ENCODE results near the gene SLAMF8.

The SLAMF8 gene

DNA sequence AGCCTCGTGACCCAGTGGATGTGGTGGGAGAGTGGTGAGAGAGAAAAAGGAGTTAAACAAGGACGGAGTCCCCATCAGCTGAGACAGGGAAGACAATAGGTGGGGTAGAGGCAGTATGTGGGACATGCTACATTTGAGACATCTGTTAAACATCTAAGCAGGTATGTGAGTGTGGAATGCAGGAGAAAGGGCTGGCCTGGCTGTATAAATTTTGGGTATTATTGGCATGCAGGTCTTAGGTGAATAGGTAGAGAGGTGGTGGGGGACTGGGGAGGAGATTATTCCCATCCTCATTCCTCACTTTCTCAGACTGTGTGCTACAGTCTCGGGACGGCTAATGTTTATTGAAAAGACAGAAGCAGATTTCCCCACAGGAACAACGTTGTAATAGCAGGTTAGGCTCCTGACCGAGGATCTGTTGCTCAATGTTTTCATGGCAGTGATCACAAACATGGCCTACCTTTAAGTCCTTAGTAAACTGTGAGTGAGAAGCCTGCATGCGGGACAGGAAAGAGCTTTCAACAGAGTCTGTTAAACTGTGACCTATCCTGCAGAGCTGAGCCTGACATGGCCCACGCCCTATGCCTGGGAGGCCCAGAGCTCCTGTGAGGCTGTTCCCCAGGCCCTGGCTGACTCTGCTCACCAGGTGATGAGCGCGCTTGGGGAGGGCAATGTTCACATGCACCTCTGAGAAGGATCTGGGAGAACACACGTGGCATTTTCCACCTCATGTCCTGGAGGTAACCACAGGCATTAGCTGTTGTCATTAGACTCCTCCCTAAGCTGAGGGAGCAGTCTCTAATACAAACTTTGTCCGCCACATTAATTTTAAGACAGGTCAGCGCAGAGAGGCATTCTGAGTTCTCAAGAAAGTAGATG is 19.3 kb downstream of the SLAMF8 start:
- no peak for DNase-seq

DNA sequence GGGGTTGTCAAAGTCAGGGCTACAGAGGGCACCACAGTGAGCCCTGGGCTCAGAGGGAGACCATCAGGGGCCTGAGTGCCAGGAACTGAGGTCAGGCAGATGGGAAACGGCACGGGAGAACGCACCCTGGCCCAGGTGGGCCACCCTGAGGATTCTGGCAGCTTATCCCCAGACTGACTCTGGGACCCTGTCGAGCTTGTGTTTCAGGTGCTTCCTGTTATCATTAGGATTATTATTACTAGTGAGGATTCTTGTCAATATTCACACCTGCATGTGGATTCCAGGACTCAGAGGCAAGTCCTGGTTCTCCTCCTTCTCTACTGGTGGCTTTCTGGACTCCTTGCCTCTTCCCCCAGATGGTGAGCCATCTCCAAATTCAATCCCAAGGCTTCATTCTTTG is 20.6 kb downstream of the SLAMF8 start:
- no peak for DNase-seq

DNA sequence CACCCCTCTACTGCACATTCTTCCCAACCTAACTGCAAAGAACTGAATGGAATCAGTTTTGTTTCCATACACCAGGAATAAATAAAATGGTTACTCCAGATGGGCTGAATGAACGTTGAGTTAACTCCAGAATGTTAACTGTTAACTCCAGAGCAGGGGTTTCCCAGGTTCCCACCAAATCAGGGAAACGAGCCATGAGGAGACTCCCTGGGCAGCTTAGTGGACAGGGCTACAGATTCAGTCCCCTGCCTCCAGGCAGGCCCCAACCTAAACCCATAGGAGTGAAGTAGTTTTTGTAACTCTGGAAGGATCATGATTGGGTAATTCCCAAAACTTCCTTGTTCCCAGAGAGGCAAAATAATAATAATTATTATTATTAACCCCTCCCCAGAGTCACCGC is 21.7 kb downstream of the SLAMF8 start:
- DNase-seq = no peak

DNA sequence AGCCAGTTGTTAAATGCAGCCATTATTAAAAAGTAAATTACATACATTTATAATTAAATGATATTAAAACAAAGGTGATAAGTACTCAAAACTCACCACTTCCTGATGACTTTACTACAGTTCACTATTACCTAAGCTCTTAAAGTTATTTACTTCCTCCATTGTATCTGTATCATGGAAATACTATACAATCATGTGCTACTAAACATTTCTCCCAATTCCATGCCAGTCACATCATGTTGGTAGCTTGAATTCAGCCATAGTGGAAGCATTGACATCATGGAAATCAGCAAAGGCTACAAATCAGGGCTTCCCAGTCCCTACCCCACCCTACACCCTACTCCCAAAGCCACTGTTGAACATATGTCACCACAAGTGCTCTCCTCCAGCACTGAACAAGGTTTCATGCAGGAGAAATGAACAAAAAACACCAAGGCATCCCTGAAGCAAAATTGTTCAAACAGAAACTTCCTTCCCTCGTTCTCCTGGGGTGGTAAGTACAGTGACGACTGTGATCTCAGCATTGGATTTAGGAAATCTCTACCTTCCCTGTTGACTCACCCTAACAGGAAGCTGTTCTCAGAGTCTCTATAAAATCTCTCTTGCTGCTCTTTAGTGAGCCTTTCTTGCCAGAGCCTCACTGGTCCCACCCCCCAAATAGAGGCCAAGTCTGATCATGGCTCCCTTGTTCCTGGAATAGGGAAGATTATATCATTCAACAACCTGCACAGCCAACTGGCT is 23.1 kb downstream of the SLAMF8 start:
- DNase-seq = no peak

DNA sequence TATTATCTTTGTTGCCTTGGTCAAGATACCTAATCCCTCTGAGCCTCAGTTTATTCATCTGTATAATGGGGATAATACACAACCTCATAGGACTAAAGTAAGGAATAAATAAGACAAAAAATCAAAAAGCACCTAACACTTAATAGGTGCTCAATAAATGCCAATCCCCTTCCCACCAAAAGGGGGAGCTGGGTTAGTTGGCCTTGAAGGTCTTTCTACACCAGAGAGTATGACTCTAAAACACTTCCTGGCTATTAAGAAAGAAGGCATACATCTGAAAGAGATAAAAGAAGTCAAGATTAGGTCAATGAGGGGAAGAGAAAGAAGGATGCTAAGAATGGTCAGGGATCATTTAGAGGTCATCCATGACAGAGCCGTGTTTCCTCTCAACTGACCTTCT is 24.7 kb downstream of the SLAMF8 start:
- no peak for DNase-seq

DNA sequence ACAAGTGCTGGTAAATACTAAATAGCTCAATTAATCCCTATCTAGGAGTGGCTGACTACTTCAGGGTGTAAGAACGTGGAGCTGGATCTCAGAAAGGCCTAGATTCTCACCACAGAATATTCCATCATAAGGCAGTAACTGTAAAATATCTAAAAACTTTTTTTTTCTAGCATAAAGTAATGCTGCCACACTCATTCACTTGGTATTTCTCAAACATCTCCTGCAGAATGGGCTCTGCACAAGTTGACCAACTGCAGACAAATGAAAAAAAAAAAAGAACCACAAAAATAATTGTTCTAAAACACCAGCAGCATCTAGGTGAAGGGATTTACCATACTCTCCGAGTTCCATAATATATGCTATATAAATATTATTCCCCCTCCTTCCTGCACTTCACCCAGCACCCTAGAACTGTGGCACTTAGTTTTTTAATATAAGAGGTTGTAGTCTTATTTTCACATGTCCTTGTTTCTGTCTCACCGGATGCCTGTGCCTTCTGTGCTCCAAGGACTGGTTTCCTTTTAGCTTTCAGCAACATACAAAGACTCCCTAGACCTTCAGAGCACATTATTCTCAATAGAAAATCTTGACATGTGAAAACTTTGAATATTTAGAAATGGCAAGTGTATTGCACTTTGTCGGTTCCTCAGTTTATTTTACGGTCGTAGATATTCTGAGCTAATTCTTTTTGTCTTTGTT is 26.9 kb downstream of the SLAMF8 start:
- no peak for DNase-seq

DNA sequence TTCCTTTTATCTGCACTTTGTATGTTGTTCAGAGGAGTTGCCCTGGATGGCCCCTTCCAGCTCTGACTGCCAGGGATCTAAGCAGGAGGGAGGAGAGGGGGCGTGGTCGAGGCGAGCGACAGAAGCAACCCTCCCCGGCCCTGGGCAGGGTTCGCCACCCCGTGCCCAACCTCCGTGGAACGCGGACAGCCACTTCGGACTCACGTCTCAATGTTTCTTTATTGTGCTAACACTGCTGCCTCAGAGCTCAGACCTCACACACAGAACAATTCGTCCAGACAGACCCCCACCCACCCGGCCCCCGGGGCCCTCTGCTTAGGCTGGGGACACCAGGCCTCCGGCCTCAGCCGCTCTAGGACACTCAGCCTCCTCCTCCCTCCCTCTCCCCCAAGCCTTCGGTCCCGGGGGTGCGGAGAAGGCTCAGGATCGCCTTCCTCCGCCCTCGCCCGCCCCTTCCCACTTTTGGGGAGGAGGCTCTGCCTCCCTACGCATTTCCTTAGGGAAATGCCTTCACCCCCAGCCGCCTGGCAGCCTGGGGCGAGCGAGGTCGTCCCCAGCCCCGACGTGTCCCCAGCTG is 27.5 kb downstream of the SLAMF8 start:
- DNase-seq = peak in 43 of 56 donors; percentile 12 to 74 (median 48)

DNA sequence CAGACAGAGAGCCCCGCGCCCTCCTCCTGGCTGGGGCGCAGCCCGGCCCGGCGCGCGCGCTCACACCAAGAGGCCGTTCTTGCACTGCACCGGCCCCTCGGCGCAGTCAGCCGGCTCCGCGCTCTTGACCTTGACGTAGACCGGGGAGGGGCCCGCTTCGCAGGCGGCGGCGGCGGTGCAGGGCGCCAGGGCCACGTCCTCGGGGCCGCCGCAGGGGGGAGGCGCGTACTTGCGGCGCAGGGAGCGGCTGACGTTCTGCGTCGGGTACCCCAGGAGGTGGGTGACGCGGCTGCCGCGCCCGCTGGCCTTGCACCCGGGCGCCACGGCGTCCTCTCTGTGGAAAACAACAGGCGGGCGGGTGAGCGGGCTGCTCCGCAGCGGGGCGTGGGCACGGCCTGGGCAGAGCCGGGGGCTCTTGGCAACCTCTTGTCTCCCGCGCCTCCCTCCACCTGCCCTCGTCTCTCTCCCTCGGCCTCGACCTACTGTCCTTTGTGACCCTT is 28.1 kb downstream of the SLAMF8 start:
- peak in 53 of 56 donors; percentile 8 to 86 (median 56) for DNase-seq

DNA sequence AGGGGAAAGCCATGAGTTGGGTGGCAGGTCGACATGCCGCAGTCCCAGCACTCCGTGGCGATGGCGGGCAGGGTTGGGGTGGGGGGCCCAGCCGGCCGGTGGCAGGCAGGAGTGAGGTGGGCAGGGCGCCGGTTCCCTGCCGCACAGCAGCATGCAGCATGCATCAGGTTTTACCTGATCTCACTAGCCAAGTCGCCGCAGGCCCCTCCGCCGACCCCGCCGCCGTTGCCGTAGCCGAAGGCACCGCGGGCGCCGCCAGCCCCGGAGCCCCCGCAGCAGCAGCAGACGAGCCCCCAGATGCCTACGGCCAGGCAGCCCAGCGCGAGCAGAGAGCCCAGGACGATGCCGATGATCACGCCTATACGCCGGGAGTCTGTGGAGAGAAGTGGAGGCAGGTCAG is 29.0 kb downstream of the SLAMF8 start:
- no peak for DNase-seq

DNA sequence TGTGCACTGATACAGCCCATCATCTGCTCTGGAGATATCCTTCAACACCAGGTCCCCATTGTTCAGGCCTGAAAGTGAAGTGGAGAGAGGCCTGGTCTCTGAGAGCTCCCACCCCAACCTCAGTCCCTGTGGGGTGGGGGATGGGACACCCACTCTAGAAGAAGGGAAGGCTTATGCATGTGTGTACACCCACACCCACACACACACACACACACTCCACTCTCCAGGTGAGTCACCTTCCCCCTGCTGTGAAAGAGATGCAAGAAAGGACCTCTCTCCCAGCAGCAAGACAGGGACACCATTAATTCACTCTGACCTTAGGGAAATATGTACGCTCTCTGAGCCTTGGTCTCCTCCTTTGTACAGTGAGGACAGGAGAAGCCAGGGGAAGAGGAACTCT is 29.9 kb downstream of the SLAMF8 start:
- DNase-seq = no peak

DNA sequence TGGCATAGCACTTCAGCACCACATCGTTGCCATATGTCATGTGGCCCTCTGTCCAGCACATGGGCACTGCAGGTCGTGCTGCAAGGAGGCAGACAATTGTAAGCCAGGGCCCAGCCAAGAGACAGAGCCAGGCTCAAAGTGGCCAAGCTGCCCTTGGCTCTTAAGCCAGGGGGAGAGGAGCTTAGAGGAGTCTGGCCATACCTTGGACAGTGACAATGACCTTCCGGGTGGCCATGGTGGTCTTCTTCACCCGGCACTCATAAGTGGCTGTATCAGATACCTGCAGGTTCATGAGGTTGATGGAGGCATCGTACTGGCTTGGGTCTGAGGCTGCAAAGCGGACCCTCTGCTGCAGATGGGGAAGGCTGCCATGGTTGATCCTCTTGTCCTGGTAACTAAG is 31.2 kb downstream of the SLAMF8 start:
- no peak for DNase-seq

DNA sequence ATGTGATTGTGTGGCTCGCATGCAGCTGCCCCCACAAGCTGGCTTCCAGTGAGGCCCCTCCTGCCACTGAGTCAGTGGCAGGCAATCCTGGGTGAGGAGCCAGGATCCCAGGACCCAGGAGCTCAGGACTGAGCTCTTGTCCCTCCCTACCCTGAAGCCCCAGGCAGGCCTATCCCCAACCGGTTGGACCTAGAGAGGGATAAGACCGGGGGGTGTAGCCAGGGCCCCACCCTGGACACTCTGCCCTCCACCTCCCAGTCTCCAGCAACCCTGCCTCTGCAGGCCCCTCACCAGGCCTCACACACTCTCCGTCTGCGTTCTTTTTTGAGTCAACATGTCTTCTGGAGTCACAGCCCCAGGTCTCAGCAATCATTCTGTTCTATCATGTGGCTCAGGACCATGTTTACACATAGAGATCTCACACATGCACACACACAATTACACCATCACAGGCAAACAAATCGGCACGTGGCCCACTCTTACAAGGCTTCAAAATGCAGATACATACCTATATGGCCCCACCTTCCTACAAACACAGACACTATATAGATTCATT is 33.2 kb downstream of the SLAMF8 start:
- no peak for DNase-seq

DNA sequence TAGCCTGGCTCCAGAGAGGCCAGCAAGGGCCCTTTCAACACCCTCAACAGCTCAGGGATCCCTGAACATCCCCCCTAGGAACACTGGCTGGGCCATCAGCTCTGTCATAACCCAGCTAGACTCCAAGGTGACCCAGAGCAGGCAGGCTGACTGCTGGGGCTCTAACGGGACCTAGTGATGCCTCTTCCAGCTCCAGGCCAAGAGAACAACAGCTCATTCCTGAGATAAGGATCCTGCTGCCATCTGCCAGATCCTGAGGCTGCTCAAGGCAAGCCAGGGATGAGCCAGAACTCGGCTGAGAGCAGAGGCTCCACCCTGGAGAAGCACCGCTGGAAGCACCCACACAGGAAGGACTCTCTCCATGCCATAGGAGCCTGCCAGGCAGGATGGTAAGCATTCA is 33.8 kb downstream of the SLAMF8 start:
- DNase-seq = no peak

DNA sequence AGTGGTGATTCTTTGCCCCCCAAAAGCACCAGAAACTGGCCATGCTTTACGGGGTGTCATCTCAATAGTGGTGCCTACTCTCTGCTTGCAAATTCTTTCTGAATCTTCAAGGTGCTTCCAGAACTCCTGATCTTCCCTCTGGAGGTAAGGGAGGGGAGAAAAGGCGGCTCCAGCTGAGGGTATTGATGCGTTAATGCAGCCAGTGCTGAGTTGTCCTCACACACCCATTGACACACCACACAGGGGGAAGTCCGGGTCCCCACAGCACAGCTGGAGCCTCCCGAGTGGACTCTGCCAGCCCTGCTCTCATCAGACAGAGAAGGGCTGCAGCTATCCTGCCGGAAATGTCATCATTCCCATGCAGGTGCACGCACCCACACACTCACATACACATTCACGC is 34.5 kb downstream of the SLAMF8 start:
- no peak for DNase-seq

DNA sequence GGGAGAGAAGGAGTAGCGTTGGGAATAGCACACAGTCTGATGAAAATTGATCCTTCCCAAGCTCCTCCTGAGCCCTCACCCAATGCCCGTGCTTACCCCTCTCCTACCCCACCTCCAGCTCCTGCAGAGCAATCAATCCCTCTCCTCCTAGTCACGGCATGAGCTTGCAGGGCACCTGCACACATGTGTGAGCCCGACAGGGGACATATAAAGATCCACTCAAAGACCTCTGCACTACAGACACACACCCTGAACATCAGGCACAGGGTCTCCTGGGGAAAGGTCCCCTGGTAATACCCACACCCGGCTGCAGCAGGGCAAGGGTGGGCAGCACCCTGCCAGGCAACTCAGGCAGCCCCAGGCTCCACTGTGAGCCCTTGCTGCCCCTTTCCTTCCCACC is 35.4 kb downstream of the SLAMF8 start:
- no peak for DNase-seq

DNA sequence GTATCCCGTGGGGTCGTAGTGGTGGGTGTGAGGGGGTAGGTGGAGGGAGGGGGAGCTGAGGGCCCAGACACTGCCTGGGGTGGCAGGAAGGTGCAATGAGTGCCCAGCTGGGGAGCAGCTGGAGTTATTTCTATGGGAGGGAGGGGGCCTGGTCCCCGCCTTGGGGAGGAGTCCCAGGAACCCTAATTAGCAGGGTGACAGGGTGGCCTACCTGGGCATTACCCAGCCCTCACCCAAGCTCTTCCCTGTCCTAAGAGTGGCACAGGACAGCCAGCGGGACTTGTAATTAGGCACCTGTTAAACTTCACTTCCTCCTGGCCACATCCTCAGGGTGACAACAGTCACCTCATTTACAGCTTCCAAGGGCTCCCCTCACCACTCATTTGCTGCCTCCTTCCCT is 35.9 kb downstream of the SLAMF8 start, which contains the start of gene VSIG8:
TSS of gene VSIG8 (minus strand) at position 101 of the 400 bp plus-strand sequence. CDS start 136 bp downstream, outside the sequence.
- no peak for DNase-seq

DNA sequence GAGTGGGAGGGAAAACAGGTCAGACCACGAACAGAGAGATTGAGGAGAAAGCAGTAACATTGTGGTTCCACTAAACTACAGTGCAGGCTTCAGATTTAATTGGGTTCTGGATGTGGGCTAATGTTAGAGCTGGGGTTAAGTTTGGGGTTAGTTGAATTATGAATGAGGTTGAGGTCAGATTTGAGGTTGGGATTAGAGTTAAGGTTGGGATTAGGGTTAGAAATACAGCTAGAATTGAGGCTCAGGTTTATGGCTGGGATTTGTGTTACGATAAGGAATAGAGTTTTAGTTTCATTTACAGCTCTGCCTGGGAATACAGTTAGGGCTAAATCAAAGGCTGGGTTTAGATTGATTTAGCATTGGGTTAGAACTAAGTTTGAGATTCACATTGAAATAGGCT is 37.6 kb downstream of the SLAMF8 start:
- DNase-seq = no peak

DNA sequence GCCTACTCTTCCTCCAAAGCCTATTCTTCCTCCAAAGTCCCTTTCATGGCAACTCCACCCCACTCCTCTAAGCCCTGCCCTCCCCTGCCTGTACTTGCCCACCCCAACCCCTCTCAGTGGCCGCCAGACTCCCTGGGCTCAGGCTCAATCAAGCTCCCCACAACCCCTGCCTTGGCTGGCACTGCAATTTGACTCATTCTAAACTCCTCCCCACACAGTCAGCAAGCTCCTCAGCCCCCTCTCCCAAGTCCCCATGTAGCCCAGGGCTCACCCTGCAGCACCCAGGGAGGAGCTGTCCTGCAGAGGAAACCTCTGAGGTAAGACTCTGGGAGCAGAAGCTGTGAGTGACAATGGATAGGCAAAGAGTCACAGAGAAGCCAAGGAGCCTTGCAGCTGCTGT is 39.4 kb downstream of the SLAMF8 start:
- no peak for DNase-seq

DNA sequence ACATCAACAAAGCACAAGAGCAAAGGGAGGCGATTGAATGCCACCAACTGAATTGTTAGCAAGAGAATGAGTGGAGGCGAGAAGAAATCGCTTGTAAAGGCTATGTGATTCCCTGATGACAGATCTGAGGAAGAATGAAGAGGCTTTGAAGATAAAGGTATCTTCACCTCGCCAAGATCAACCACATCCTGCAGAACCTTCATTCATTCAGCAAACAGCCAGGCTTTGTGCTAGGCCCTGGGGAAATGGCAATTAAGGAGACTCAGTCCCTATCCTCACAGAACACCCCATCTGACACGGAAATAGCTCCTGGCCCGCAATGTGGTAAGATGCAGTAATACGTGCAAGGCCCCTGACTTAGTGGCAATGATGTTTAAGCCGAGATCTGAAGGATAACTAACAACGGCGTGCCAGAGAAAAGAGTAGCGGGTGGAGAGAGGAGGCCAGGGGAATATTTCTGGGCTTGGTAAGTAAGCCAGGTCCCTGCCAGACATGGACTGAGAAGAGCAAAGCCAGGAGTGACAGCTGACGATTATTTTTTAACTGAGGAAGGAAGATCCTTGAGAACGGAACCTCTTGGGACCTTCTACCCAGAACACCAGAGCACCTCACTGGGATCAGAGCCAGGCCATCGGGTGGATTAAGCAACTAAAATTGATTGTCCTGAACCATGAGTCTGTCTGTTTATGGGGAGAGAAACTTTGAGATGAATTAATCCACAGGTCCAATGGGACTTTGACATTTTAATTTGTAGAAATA is 40.4 kb downstream of the SLAMF8 start:
- DNase-seq = no peak

DNA sequence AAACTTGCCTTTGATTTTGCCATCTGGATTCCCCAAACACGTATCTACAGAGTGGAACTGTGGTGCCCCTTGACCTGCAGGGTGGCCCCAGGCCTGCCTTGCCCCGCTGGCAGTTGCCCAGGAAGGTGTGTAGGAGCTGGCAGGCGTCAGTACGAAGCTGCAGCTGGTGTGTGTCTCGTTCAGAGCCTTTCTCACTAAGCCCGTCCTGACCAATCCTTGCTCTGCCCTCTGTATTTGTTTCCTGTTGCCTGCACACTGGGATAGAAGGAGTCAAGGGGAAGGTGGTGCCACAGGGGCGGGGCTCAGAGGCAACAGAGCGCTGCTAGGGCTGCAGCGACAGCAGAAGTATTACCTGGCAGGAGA is 41.0 kb downstream of the SLAMF8 start:
- no peak for DNase-seq
